K562 (cell line): ENCODE results near the gene DIAPH1. TPM values are rescaled to one million over a fixed set of nuclear protein-coding genes. Genes with fewer than 3 reads are reported as not detected.

ENCODE experiments used
- JUNB ChIP-seq: fragments of 450-650 bp; formaldehyde crosslinking; conservative IDR thresholded peaks from 2 replicates; pipeline ENCODE4 v1.4.0; 2020; ENCODE audit warnings: mild to moderate bottlenecking
- MEIS2 ChIP-seq: fragments of 450-650 bp; IDR thresholded peaks from 2 replicates; pipeline ENCODE4 v1.6.1; 2014; ENCODE audit warnings: mild to moderate bottlenecking; ENCODE audit not compliant: partially characterized antibody
- PRPF4 ChIP-seq: fragments of 200-400 bp; formaldehyde crosslinking; IDR thresholded peaks from one replicate; pipeline ENCODE4 v1.6.1; 2017; ENCODE audit warnings: low read length, low read depth, mild to moderate bottlenecking; ENCODE audit not compliant: insufficient read depth, poor library complexity, severe bottlenecking
- SMARCA4 ChIP-seq: fragments of 450-650 bp; IDR thresholded peaks from 2 replicates; pipeline ENCODE4 v1.6.1; 2016
- SOX6 ChIP-seq: fragments of 450-650 bp; IDR thresholded peaks from 2 replicates; pipeline ENCODE4 v1.6.1; 2014; ENCODE audit warnings: mild to moderate bottlenecking
- SREBF2 ChIP-seq: sonication (generic); formaldehyde crosslinking; IDR thresholded peaks from 2 replicates; pipeline ENCODE4 v1.4.0; 2020; ENCODE audit warnings: mild to moderate bottlenecking, missing genetic modification reagents
- TEAD4 ChIP-seq, 2 experiments: sonication (generic) in 1 of 2; formaldehyde crosslinking in 1 of 2; IDR thresholded peaks; 2 replicates each; pipeline versions ENCODE4 v1.6.1 to v1.8.0; 2012 to 2022; ENCODE audit warnings: borderline replicate concordance in 1 of 2, inconsistent platforms in 1 of 2, low read length in 1 of 2, mild to moderate bottlenecking in 1 of 2, missing genetic modification reagents in 1 of 2
- ZC3H8 ChIP-seq: fragments of 450-650 bp; IDR thresholded peaks from 2 replicates; pipeline ENCODE4 v1.6.1; 2017
- ZKSCAN8 ChIP-seq: fragments of 200-800 bp; sonication (Bioruptor generic); IDR thresholded peaks from 2 replicates; pipeline ENCODE4 v1.6.1; 2016; ENCODE audit warnings: missing genetic modification characterization, missing compliant biosample characterization
- ZNF124 ChIP-seq: sonication (generic); formaldehyde crosslinking; IDR thresholded peaks from 2 replicates; pipeline ENCODE4 v1.8.1; 2022; ENCODE audit warnings: missing genetic modification reagents
- polyA plus RNA-seq, 8 experiments: library from polyadenylated mRNA; depleted of rRNA in 4 of 8; stranded (reverse) in 5 of 8; unstranded in 3 of 8; fragments of >200 nt; fragmentation: Nextera tagmentation in 2 of 8; fragmentation: Illumina TruSeq in 1 of 8; extraction: Ambion mirVana in 2 of 8; extraction: Trizol in 1 of 8; gene quantifications; 2 replicates each; pipeline versions ENCODE4 v1.2.1 to v1.2.3, GENCODE V29; 2011 to 2014; ENCODE audit warnings: inconsistent platforms in 1 of 8, missing spikeins in 1 of 8
- total RNA-seq, 7 experiments: library from RNA; depleted of rRNA in 6 of 7; stranded (reverse); fragments of >200 nt in 6 of 7; fragmentation: Illumina TruSeq in 2 of 7; extraction: Trizol in 2 of 7; gene quantifications; 2 replicates each; pipeline versions ENCODE4 v1.2.1 to v1.2.3, GENCODE V29; 2011 to 2021; ENCODE audit warnings: low replicate concordance in 1 of 7
- TF ChIP-seq, protein P1 (sequence below), 2 experiments: fragments of 450-650 bp in 1 of 2; sonication (generic) in 1 of 2; formaldehyde crosslinking in 1 of 2; IDR thresholded peaks; 2 replicates each; pipeline versions ENCODE4 v1.7.1 to v1.9.0; 2016 to 2022; ENCODE audit warnings: inconsistent platforms in 1 of 2, mild to moderate bottlenecking in 1 of 2, missing genetic modification reagents in 1 of 2
- TF ChIP-seq, protein P2 (sequence below), 2 experiments: fragments of 450-650 bp; conservative IDR thresholded peaks; 2 replicates each; pipeline ENCODE4 v1.6.1; 2017; ENCODE audit warnings: mild to moderate bottlenecking in 2 of 2, moderate library complexity in 2 of 2
- TF ChIP-seq, protein P3 (sequence below): fragments of 250-450 bp; sonication (Bioruptor Pico); IDR thresholded peaks from 2 replicates; pipeline ENCODE4 v1.9.0; 2021; ENCODE audit warnings: mild to moderate bottlenecking, inconsistent platforms
- TF ChIP-seq, protein P4 (sequence below): fragments of 250-450 bp; sonication (Bioruptor Pico); IDR thresholded peaks from 2 replicates; pipeline ENCODE4 v1.6.1; 2021; ENCODE audit warnings: mild to moderate bottlenecking

DIAPH1 gene
- total and polyA plus RNA-seq, 9 of the 15 experiments (the other 6 are each of a cell fraction or from before 2014, with no cell fraction given): 60.8 to 328 (median 97.8) TPM

DNA sequence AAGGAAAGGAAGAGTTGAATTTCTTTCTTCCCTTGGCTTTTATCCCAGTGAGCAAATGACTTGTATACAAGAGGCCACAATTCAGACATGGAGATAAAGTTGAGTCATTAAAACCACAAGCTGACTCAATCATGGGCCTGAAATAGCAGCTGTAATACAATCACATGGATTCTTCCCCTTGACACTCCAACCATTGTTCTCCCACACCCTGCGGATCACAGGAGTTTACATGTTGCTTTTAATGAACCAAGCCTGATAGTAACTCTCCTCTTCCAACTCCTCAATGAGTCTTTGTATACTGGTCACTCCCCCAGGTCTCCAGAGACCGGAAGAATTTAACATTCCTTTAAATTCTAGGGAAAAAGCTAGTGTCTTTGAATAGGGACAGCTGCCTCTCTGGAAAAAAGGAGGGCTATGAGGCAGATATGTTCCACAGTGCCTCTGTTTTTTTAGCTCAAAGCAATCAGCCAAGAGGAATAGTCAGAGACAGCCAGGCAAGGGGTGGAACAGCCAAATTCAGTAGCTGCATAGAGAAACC lies 97.5 kb downstream of the DIAPH1 start (continued):
- TF ChIP-seq, protein P1, sequence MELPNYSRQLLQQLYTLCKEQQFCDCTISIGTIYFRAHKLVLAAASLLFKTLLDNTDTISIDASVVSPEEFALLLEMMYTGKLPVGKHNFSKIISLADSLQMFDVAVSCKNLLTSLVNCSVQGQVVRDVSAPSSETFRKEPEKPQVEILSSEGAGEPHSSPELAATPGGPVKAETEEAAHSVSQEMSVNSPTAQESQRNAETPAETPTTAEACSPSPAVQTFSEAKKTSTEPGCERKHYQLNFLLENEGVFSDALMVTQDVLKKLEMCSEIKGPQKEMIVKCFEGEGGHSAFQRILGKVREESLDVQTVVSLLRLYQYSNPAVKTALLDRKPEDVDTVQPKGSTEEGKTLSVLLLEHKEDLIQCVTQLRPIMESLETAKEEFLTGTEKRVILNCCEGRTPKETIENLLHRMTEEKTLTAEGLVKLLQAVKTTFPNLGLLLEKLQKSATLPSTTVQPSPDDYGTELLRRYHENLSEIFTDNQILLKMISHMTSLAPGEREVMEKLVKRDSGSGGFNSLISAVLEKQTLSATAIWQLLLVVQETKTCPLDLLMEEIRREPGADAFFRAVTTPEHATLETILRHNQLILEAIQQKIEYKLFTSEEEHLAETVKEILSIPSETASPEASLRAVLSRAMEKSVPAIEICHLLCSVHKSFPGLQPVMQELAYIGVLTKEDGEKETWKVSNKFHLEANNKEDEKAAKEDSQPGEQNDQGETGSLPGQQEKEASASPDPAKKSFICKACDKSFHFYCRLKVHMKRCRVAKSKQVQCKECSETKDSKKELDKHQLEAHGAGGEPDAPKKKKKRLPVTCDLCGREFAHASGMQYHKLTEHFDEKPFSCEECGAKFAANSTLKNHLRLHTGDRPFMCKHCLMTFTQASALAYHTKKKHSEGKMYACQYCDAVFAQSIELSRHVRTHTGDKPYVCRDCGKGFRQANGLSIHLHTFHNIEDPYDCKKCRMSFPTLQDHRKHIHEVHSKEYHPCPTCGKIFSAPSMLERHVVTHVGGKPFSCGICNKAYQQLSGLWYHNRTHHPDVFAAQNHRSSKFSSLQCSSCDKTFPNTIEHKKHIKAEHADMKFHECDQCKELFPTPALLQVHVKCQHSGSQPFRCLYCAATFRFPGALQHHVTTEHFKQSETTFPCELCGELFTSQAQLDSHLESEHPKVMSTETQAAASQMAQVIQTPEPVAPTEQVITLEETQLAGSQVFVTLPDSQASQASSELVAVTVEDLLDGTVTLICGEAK (IDR thresholded peaks at IDR 0.05): no peak
- TF ChIP-seq, protein P1 (CRISPR knock-in tag; IDR thresholded peaks at IDR 0.05): no peak
- TF ChIP-seq SOX6 (peak; percentile 96), MEIS2 (peak; percentile 7), PRPF4 (no peak), JUNB (CRISPR knock-in tag) (peak; percentile 63; the same call in 1 of the 2 replicates), ZC3H8 (no peak), ZKSCAN8 (peak; percentile 87), SREBF2 (CRISPR knock-in tag) (no peak), ZNF124 (CRISPR knock-in tag) (no peak), TEAD4 (IDR thresholded peaks at IDR 0.05; ENCODE audit: low read length) (0 out of 2 replicates have a peak, but pooled peaks have one; percentile 30), TEAD4 (CRISPR knock-in tag; IDR thresholded peaks at IDR 0.05; ENCODE audit: borderline replicate concordance) (no peak), SMARCA4 (peak; percentile 90)
- TF ChIP-seq, protein P2, sequence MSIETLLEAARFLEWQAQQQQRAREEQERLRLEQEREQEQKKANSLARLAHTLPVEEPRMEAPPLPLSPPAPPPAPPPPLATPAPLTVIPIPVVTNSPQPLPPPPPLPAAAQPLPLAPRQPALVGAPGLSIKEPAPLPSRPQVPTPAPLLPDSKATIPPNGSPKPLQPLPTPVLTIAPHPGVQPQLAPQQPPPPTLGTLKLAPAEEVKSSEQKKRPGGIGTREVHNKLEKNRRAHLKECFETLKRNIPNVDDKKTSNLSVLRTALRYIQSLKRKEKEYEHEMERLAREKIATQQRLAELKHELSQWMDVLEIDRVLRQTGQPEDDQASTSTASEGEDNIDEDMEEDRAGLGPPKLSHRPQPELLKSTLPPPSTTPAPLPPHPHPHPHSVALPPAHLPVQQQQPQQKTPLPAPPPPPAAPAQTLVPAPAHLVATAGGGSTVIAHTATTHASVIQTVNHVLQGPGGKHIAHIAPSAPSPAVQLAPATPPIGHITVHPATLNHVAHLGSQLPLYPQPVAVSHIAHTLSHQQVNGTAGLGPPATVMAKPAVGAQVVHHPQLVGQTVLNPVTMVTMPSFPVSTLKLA (conservative IDR thresholded peaks at IDR 0.05): peak in 1 of 2 experiments; percentile 52; a peak in 1 of 4 replicates
- TF ChIP-seq, protein P3, sequence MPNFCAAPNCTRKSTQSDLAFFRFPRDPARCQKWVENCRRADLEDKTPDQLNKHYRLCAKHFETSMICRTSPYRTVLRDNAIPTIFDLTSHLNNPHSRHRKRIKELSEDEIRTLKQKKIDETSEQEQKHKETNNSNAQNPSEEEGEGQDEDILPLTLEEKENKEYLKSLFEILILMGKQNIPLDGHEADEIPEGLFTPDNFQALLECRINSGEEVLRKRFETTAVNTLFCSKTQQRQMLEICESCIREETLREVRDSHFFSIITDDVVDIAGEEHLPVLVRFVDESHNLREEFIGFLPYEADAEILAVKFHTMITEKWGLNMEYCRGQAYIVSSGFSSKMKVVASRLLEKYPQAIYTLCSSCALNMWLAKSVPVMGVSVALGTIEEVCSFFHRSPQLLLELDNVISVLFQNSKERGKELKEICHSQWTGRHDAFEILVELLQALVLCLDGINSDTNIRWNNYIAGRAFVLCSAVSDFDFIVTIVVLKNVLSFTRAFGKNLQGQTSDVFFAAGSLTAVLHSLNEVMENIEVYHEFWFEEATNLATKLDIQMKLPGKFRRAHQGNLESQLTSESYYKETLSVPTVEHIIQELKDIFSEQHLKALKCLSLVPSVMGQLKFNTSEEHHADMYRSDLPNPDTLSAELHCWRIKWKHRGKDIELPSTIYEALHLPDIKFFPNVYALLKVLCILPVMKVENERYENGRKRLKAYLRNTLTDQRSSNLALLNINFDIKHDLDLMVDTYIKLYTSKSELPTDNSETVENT (CRISPR knock-in tag): no peak
- TF ChIP-seq, protein P4, sequence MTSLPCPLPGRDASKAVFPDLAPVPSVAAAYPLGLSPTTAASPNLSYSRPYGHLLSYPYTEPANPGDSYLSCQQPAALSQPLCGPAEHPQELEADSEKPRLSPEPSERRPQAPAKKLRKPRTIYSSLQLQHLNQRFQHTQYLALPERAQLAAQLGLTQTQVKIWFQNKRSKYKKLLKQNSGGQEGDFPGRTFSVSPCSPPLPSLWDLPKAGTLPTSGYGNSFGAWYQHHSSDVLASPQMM (CRISPR knock-in tag): no peak
